Panc1 (cell line): Measurements from ENCODE around the gene GUCD1.

Source experiments
- CTCF ChIP-seq: fragments of 450-650 bp; IDR thresholded peaks from 2 replicates; pipeline ENCODE4 v1.5.1; 2017; ENCODE audit warnings: mild to moderate bottlenecking
- REST ChIP-seq, 2 experiments: IDR thresholded peaks; 2 replicates each; pipeline ENCODE4 v1.6.1; 2011 to 2012; ENCODE audit warnings: low read depth in 2 of 2, control low read depth in 1 of 2, low read length in 1 of 2, mild to moderate bottlenecking in 1 of 2, moderate library complexity in 1 of 2; ENCODE audit not compliant: insufficient read depth in 1 of 2

GRCh38 chr22:24510637-24511625 is 44.0 kb downstream of the GUCD1 start:
- no peak for TF ChIP-seq CTCF
- no peak for TF ChIP-seq REST (IDR thresholded peaks at IDR 0.05; ENCODE audit: insufficient read depth in 1 of 2, low read depth in 2 of 2, low read length in 1 of 2)
